ENCODE data around the gene CCNL2. TPM values are rescaled to one million over a fixed set of nuclear protein-coding genes. Genes with fewer than 3 reads are reported as not detected.

The CCNL2 gene
- total and polyA plus RNA-seq, 2 of the 13 experiments (the other 11 are each of a cell fraction or from before 2014, with no cell fraction given) = 105 to 340 TPM

DNA sequence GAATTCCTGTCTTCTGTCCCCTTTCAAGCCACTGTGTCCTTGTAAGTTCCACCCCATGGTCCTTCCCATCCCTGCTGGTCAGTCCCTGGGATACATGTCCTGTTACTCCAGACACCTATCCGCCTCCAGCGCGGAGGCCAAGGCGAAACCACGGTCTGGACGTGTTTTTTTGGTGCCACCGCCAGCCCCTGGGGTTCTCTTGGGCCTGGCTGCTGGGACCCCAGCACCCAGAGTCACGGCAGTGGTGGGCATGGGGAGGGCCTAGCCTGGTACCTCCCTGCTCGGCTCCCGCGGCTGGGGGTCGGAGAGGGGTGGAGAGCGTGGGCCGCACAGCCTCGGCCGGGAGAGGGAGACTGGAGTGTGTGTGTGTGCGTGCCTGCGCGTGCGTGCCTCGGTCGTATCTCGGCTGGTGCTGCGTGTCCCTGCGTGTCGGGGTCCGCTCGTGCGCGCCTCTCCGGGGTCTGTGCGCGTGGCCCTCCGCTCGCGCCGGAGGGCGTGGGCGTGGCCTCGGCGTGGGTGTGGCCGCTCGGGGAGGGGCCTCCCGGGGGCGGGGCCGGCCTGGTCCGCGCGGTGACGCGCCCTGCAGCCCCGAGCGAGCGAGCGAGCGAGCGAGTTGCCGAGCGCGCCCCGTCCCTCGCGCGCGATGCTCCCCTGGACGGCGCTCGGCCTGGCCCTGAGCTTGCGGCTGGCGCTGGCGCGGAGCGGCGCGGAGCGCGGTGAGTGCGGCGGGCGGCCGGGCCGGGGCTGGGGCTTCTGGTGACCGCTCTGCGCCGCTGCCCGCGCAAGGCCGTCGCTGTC, 36.2 kb upstream of the CCNL2 start, which contains the start of gene VWA1 (continued):
- TF ChIP-seq, protein P1, sequence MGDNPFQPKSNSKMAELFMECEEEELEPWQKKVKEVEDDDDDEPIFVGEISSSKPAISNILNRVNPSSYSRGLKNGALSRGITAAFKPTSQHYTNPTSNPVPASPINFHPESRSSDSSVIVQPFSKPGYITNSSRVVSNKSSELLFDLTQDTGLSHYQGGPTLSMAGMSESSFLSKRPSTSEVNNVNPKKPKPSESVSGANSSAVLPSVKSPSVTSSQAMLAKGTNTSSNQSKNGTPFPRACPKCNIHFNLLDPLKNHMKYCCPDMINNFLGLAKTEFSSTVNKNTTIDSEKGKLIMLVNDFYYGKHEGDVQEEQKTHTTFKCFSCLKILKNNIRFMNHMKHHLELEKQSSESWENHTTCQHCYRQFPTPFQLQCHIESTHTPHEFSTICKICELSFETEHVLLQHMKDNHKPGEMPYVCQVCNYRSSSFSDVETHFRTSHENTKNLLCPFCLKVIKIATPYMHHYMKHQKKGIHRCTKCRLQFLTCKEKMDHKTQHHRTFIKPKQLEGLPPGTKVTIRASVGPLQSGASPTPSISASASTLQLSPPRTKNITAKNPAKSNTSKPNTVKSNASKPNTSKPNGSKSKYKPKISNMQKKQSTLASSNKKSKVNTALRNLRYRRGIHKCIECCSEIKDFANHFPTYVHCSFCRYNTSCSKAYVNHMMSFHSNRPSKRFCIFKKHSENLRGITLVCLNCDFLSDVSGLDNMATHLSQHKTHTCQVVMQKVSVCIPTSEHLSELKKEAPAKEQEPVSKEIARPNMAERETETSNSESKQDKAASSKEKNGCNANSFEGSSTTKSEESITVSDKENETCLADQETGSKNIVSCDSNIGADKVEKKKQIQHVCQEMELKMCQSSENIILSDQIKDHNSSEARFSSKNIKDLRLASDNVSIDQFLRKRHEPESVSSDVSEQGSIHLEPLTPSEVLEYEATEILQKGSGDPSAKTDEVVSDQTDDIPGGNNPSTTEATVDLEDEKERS (CRISPR knock-in tag; IDR thresholded peaks at IDR 0.05) = 0 out of 2 replicates have a peak, but pooled peaks have one; percentile 28
- TF ChIP-seq CBX5 (CRISPR knock-in tag; IDR thresholded peaks at IDR 0.05; ENCODE audit: borderline replicate concordance) (no peak), REXO4 (CRISPR knock-in tag; IDR thresholded peaks at IDR 0.05; ENCODE audit: borderline replicate concordance) (no peak), ZNF660 (CRISPR knock-in tag; IDR thresholded peaks at IDR 0.05; ENCODE audit: borderline replicate concordance, low read depth) (no peak), ZNF543 (CRISPR knock-in tag; IDR thresholded peaks at IDR 0.05) (0 out of 2 replicates have a peak, but pooled peaks have one; percentile 43), JUND (CRISPR knock-in tag; IDR thresholded peaks at IDR 0.05) (no peak), ZNF547 (CRISPR knock-in tag; IDR thresholded peaks at IDR 0.05) (peak; percentile 82; the same call in 1 of the 2 replicates), MYPOP (CRISPR knock-in tag; IDR thresholded peaks at IDR 0.05) (no peak), GLI4 (CRISPR knock-in tag; IDR thresholded peaks at IDR 0.05; ENCODE audit: borderline replicate concordance) (0 out of 2 replicates have a peak, but pooled peaks have one; percentile 51), KDM5B (CRISPR knock-in tag; IDR thresholded peaks at IDR 0.05; ENCODE audit: borderline replicate concordance) (0 out of 2 replicates have a peak, but pooled peaks have one; percentile 15), HNF1B (CRISPR knock-in tag; IDR thresholded peaks at IDR 0.05) (peak; percentile 68; the same call in 1 of the 2 replicates), NFYB (CRISPR knock-in tag; IDR thresholded peaks at IDR 0.05) (no peak), ATM (IDR thresholded peaks at IDR 0.05; ENCODE audit: borderline replicate concordance) (no peak), ZBED4 (CRISPR knock-in tag; IDR thresholded peaks at IDR 0.05; ENCODE audit: borderline replicate concordance) (no peak)
- TF ChIP-seq, protein P2, sequence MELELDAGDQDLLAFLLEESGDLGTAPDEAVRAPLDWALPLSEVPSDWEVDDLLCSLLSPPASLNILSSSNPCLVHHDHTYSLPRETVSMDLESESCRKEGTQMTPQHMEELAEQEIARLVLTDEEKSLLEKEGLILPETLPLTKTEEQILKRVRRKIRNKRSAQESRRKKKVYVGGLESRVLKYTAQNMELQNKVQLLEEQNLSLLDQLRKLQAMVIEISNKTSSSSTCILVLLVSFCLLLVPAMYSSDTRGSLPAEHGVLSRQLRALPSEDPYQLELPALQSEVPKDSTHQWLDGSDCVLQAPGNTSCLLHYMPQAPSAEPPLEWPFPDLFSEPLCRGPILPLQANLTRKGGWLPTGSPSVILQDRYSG (CRISPR knock-in tag; IDR thresholded peaks at IDR 0.05) = 0 out of 2 replicates have a peak, but pooled peaks have one; percentile 50
- TF ChIP-seq, protein P3, sequence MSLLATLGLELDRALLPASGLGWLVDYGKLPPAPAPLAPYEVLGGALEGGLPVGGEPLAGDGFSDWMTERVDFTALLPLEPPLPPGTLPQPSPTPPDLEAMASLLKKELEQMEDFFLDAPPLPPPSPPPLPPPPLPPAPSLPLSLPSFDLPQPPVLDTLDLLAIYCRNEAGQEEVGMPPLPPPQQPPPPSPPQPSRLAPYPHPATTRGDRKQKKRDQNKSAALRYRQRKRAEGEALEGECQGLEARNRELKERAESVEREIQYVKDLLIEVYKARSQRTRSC (CRISPR knock-in tag; IDR thresholded peaks at IDR 0.05; ENCODE audit: low read depth) = 0 out of 2 replicates have a peak, but pooled peaks have one; percentile 42
